GM10266 (cell line): Measurements from ENCODE around the gene KIF6.

Source experiments
- DNase-seq: peaks from one replicate; pipeline ENCODE4 v3.0.0; 2012; ENCODE audit errors: extremely low spot score
- TF ChIP-seq, protein P1 (sequence below): IDR thresholded peaks from 2 replicates; pipeline ENCODE4 v1.5.1; 2012; ENCODE audit warnings: mild to moderate bottlenecking, low read depth; ENCODE audit not compliant: control insufficient read depth, insufficient read depth; ENCODE audit errors: missing control alignments

Gene KIF6

DNA sequence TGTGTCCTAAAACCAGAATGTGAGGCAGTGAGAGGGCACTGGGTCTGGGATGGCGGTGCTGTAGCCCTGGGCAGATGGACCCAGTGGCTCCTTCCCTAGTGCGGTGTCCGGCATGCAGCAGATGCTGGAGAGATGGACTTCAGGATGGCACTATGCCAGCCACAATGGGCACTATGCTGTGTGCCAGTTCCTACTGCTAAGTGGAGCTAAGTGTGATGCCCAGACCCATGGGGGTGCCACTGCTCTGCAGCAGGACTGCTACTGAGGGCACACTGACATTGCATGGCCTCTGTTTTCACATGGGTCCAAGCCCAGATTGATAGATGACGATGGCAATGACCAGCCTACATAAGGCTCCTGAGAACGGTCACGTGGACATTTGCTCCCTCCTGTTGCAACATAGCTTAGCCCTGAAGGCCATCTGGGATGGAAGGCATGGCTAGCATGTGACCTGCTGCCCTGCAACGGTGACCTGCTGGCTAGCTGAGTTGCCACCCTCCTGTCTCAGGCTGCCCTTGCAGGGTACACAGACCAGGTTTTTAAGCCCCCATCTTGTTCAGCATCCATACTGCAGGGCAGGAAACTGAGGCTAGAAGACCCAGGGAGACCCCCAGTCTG, 371.4 kb downstream of the KIF6 start:
- TF ChIP-seq, protein P1, sequence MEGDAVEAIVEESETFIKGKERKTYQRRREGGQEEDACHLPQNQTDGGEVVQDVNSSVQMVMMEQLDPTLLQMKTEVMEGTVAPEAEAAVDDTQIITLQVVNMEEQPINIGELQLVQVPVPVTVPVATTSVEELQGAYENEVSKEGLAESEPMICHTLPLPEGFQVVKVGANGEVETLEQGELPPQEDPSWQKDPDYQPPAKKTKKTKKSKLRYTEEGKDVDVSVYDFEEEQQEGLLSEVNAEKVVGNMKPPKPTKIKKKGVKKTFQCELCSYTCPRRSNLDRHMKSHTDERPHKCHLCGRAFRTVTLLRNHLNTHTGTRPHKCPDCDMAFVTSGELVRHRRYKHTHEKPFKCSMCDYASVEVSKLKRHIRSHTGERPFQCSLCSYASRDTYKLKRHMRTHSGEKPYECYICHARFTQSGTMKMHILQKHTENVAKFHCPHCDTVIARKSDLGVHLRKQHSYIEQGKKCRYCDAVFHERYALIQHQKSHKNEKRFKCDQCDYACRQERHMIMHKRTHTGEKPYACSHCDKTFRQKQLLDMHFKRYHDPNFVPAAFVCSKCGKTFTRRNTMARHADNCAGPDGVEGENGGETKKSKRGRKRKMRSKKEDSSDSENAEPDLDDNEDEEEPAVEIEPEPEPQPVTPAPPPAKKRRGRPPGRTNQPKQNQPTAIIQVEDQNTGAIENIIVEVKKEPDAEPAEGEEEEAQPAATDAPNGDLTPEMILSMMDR, result no peak
- DNase-seq, result no peak

- no peak for DNase-seq
Observed at GRCh38 chr6:39350723-39351505, 374.3 kb downstream of the KIF6 start.

DNA sequence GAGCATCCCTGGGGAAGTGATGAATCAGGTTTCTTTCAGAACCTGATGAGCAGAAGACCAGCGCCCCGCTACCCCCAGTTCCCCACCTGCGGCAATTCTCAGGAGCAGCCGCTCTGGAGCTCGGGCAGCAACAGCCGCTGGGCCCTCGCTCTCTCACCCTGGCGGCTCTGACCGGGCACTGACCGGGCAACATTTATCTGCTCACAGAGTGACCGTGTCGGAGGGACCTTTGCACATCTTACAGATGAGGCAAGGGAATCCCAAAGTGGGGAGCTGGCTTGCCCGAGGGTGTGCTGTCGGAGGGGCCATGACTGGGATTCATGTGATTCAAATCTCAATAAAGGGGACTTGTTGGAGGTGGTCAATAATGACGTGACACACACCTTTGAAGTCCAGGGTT, 376.5 kb downstream of the KIF6 start:
- DNase-seq, result no peak
- TF ChIP-seq, protein P1, result no peak

More at GRCh38 chr6:39350723-39351505, 374.3 kb downstream of the KIF6 start:
- TF ChIP-seq, protein P1, result no peak

GRCh38 chr6:39347906-39348585, 377.2 kb downstream of the KIF6 start:
- TF ChIP-seq, protein P1, result peak; percentile 90
- peak; percentile 77 for DNase-seq

DNA sequence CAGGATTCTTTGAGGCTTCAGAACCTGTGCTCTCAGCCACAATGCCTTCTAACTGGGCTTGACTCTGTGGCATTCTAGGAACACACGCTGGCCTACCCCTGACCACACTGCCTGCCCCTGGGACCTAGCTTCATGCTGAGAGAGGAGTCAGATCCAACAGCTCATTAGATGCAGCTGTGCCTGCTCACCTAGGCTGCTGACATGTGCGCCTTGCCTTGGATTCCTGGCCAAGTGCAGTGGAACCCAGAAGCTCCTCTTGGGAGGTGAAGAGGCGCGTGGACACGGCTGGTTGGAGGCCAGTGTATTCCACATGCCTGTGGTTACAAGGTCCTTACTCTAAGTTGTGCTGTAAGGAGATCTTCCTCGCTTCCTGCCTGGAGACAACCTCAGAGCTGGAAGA, 378.0 kb downstream of the KIF6 start:
- no peak for DNase-seq
- TF ChIP-seq, protein P1, result no peak

DNA sequence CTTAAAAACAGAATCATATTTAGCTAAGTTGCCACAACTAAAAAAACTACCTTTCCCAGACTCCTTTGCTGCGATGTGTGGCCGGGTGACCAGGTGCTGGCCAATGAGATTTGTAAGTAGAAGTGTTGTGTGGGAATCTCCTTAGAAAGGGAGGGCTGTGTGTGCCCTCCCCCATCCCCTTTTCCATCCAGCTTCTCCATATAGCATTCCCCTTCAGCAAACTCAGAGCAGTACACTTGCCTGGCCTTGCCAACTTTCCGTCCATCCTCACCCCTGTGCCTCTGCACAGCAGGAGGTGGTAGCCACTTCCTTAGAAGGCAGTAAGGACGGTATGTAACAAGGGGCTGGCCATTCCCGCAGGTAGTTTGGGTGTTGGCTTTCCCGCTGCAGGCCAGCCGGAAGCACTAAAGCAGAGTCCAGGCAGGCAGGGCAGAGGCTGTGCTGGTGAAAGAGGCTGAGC, 380.4 kb downstream of the KIF6 start:
- no peak for DNase-seq
- TF ChIP-seq, protein P1, result no peak
